ENCODE results near the gene INPP5B.
"Not testable (repeated sequence)": the region's sequence is repeated elsewhere in the genome, so short reads cannot be mapped to it uniquely, and the experiment has no call there.

INPP5B gene

DNA sequence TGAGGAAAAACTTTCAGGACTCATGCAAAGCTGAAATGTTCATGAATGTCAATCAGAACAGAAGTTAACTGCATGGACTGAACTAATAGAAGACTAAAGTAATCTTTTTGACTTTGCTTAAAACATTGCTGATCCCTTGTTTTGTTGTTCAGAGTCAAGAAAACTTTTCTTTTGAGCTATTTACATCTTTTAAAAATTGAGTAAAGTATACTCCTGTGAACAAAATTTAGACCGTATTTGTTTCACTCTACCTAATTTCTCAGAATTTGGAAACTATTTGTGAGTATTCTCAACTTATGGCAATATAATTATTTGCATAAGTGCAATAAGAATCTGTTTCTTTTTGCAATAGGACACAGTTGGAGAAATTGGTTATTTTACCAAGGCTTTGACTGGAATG is 41.1 kb downstream of the INPP5B start:
- peaks cover 19% of the 10 kb centered on the region; the same call in 1 of the 2 replicates for H3K9me3 ChIP-seq (ENCODE audit: insufficient read depth, low read depth, low read length)
- peaks cover 55% of the 10 kb centered on the region; the same call in 1 of the 2 replicates for H3K79me2 ChIP-seq (ENCODE audit: insufficient read depth, low read length)
- no peaks in the 10 kb centered on the region for H3F3A ChIP-seq (ENCODE audit: low read depth)
- no peaks in the 10 kb centered on the region for H3K9me2 ChIP-seq (replicated peaks; ENCODE audit: low read depth, low read length)
- TF ChIP-seq EZH2phosphoT487 (IDR thresholded peaks at IDR 0.05; ENCODE audit: borderline replicate concordance) (no peak), CTCF (conservative IDR thresholded peaks at IDR 0.05; ENCODE audit: low read length) (no peak)
- H3K27me3 ChIP-seq (ENCODE audit: insufficient read depth, low read length, poor library complexity, severe bottlenecking), result no peaks in the 10 kb centered on the region
- H3K9ac ChIP-seq (ENCODE audit: low read depth, low read length, poor library complexity, severe bottlenecking), result no peak overlapping the region
- no peaks in the 10 kb centered on the region; the same call in 1 of the 2 replicates for H3K36me3 ChIP-seq (ENCODE audit: insufficient read depth, low read length)
- H2AFZ ChIP-seq (ENCODE audit: low read length), result no peak overlapping the region
- H3K4me2 ChIP-seq (ENCODE audit: low read depth, low read length, poor library complexity, severe bottlenecking), result no peak overlapping the region
- H3K4me1 ChIP-seq (ENCODE audit: insufficient read depth, low read length, poor library complexity, severe bottlenecking), result no peaks in the 10 kb centered on the region
- H4K20me1 ChIP-seq (ENCODE audit: insufficient read depth, low read length, poor library complexity, severe bottlenecking), result no peaks in the 10 kb centered on the region
- H3K4me3 ChIP-seq (ENCODE audit: low read length, poor library complexity, severe bottlenecking), result no peak overlapping the region

GRCh38 chr1:37903921-37904320 is 42.9 kb downstream of the INPP5B start:
- not testable (repeated sequence) for H3K36me3 ChIP-seq (ENCODE audit: insufficient read depth, low read length); H3K4me1 ChIP-seq (ENCODE audit: insufficient read depth, low read length, poor library complexity, severe bottlenecking)
- peaks cover 19% of the 10 kb centered on the region; the same call in 1 of the 2 replicates for H3K9me3 ChIP-seq (ENCODE audit: insufficient read depth, low read depth, low read length)

DNA sequence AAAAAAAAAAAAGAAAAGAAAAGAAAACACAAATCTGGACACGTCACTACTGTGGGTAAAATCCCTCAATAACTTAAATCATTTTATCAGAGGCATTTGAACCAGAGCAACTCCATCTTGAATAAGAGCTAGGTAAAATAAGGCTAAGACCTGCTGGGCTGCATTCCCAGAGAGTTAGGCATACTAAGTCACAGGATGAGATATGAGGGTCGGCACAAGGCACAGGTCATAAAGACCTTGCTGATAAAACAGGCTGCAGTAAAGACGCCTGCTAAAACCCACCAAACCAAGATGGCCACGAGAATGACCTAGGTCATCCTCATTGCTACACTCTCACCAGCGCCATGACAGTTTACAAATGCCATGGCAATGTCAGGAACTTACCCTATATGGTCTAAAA is 43.9 kb downstream of the INPP5B start:
- H3K9me2 ChIP-seq (replicated peaks; ENCODE audit: low read depth, low read length), result no peaks in the 10 kb centered on the region
- H3K79me2 ChIP-seq (ENCODE audit: insufficient read depth, low read length), result peaks cover 47% of the 10 kb centered on the region
- no peaks in the 10 kb centered on the region; the same call in 1 of the 2 replicates for H3K36me3 ChIP-seq (ENCODE audit: insufficient read depth, low read length)
- no peak overlapping the region for H3K4me2 ChIP-seq (ENCODE audit: low read depth, low read length, poor library complexity, severe bottlenecking)
- H4K20me1 ChIP-seq (ENCODE audit: insufficient read depth, low read length, poor library complexity, severe bottlenecking), result no peaks in the 10 kb centered on the region
- no peaks in the 10 kb centered on the region for H3K27me3 ChIP-seq (ENCODE audit: insufficient read depth, low read length, poor library complexity, severe bottlenecking)
- no peaks in the 10 kb centered on the region for H3F3A ChIP-seq (ENCODE audit: low read depth)
- no peak overlapping the region for H2AFZ ChIP-seq (ENCODE audit: low read length)
- H3K9ac ChIP-seq (ENCODE audit: low read depth, low read length, poor library complexity, severe bottlenecking), result no peak overlapping the region
- TF ChIP-seq EZH2phosphoT487 (IDR thresholded peaks at IDR 0.05; ENCODE audit: borderline replicate concordance) (no peak), CTCF (conservative IDR thresholded peaks at IDR 0.05; ENCODE audit: low read length) (no peak)
- no peak overlapping the region for H3K4me3 ChIP-seq (ENCODE audit: low read length, poor library complexity, severe bottlenecking)
- H3K4me1 ChIP-seq (ENCODE audit: insufficient read depth, low read length, poor library complexity, severe bottlenecking), result no peaks in the 10 kb centered on the region
- peaks cover 19% of the 10 kb centered on the region; the same call in 1 of the 2 replicates for H3K9me3 ChIP-seq (ENCODE audit: insufficient read depth, low read depth, low read length)

More at GRCh38 chr1:37903921-37904320, 42.9 kb downstream of the INPP5B start:
- H3K9ac ChIP-seq (ENCODE audit: low read depth, low read length, poor library complexity, severe bottlenecking); H2AFZ ChIP-seq (ENCODE audit: low read length); H3F3A ChIP-seq (ENCODE audit: low read depth); H3K27me3 ChIP-seq (ENCODE audit: insufficient read depth, low read length, poor library complexity, severe bottlenecking); H3K4me3 ChIP-seq (ENCODE audit: low read length, poor library complexity, severe bottlenecking); H4K20me1 ChIP-seq (ENCODE audit: insufficient read depth, low read length, poor library complexity, severe bottlenecking); H3K9me2 ChIP-seq (replicated peaks; ENCODE audit: low read depth, low read length); H3K4me2 ChIP-seq (ENCODE audit: low read depth, low read length, poor library complexity, severe bottlenecking): not testable (repeated sequence)
- H3K79me2 ChIP-seq (ENCODE audit: insufficient read depth, low read length), result peaks cover 47% of the 10 kb centered on the region; the same call in 1 of the 2 replicates

DNA sequence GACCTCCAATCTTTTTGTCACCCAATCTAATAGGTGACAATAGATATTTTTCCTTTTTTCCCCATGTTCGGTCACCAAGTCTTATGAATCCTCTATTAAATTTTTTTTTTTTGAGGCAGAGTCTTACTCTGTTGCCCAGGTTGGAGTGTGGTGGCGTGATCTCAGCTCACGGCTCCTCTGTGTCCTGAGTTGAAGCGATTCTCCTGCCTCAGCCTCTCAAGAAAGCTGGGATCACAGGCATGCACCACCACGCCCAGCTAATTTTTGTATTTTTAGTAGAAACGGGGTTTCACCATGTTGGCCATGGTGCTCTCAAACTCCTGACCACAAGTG is 45.0 kb downstream of the INPP5B start:
- H3K4me1 ChIP-seq (ENCODE audit: insufficient read depth, low read length, poor library complexity, severe bottlenecking), result no peaks in the 10 kb centered on the region
- H2AFZ ChIP-seq (ENCODE audit: low read length), result no peak overlapping the region
- H3K27me3 ChIP-seq (ENCODE audit: insufficient read depth, low read length, poor library complexity, severe bottlenecking), result no peaks in the 10 kb centered on the region
- H3K4me3 ChIP-seq (ENCODE audit: low read length, poor library complexity, severe bottlenecking), result no peak overlapping the region
- peaks cover 44% of the 10 kb centered on the region for H3K79me2 ChIP-seq (ENCODE audit: insufficient read depth, low read length)
- H3K9ac ChIP-seq (ENCODE audit: low read depth, low read length, poor library complexity, severe bottlenecking), result no peak overlapping the region
- no peaks in the 10 kb centered on the region for H3K9me2 ChIP-seq (replicated peaks; ENCODE audit: low read depth, low read length)
- TF ChIP-seq CTCF (conservative IDR thresholded peaks at IDR 0.05; ENCODE audit: low read length), result no peak
- no peak for TF ChIP-seq EZH2phosphoT487 (IDR thresholded peaks at IDR 0.05; ENCODE audit: borderline replicate concordance)
- H3K9me3 ChIP-seq (ENCODE audit: insufficient read depth, low read depth, low read length), result peaks cover 15% of the 10 kb centered on the region; the same call in 1 of the 2 replicates
- H3F3A ChIP-seq (ENCODE audit: low read depth), result no peaks in the 10 kb centered on the region
- no peaks in the 10 kb centered on the region; the same call in 1 of the 2 replicates for H3K36me3 ChIP-seq (ENCODE audit: insufficient read depth, low read length)
- no peaks in the 10 kb centered on the region for H4K20me1 ChIP-seq (ENCODE audit: insufficient read depth, low read length, poor library complexity, severe bottlenecking)
- H3K4me2 ChIP-seq (ENCODE audit: low read depth, low read length, poor library complexity, severe bottlenecking), result no peak overlapping the region

Data from Loucy (cell line).